GM18505 (cell line): Measurements from ENCODE around the gene ALDH16A1.

Source experiments
- ATAC-seq: cut with Tn5 transposase; IDR thresholded peaks from one replicate; pipeline ENCODE4 v1.9.1; 2021; ENCODE audit not compliant: unreplicated experiment
- POLR2A ChIP-seq: IDR thresholded peaks from 4 replicates; pipeline ENCODE4 v1.6.1; 2011; ENCODE audit warnings: borderline replicate concordance; ENCODE audit not compliant: insufficient read depth, insufficient read length; ENCODE audit errors: extremely low read depth

Gene ALDH16A1

DNA sequence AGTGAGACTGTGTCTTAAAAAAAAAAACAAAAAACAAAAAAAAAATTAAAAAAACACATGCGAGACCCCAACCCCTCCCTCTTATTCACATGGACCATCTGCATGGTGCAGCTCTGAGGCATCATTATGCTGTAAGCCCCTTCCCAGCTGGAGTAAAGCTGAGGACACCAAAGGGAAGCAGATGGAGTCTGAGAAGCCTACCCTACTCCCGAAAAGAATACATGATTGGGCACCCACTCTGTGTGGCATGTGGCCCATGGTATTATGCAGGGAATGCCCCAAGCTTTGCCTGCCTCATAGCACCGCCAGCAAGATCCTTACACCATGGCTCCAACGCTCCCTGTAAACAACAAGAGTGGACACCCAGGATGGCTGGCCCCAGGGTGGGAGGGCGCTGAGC, 34.5 kb upstream of the ALDH16A1 start:
- no peak for TF ChIP-seq POLR2A
- no peak for ATAC-seq

DNA sequence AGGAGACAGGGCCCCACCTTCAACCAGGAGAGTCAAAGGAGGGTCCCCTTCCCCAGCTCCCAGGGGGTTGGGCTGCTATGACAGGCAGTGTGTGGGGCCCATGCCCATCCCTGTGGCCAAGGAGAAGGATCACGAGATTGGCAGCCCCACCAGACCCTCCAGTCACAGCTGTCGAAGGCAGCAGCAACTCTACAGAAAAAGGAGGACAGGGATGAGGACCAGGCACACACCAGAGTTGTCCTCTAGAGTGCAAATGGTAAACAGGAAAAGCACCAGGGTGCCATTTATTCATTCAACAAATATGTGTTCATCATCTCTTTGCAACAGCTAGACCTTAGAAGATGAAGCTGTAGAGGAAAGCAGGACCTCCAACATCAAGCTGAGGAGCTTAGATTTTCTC, 33.9 kb upstream of the ALDH16A1 start:
- no peak for TF ChIP-seq POLR2A
- no peak for ATAC-seq

DNA sequence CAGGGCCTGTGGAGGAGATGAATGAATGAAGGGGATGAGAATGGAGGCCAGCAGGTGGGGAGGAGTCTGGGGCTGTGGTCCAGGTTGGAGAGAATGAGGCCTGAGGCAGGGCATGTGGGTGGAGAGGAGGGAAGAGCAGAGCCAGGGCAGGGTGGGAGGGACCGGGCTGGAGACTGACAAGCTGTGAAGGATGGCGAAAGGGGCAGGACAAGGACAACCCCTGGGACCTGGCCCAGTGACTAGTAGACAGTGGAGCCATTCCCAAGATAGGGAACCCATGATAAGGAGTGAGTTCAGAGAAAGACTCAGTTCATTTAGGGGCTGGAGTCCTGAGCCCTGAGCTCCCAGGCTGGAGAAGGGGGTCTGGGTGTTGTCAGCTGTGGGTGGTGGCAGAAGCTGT, 32.8 kb upstream of the ALDH16A1 start:
- no peak for ATAC-seq
- TF ChIP-seq POLR2A: no peak

DNA sequence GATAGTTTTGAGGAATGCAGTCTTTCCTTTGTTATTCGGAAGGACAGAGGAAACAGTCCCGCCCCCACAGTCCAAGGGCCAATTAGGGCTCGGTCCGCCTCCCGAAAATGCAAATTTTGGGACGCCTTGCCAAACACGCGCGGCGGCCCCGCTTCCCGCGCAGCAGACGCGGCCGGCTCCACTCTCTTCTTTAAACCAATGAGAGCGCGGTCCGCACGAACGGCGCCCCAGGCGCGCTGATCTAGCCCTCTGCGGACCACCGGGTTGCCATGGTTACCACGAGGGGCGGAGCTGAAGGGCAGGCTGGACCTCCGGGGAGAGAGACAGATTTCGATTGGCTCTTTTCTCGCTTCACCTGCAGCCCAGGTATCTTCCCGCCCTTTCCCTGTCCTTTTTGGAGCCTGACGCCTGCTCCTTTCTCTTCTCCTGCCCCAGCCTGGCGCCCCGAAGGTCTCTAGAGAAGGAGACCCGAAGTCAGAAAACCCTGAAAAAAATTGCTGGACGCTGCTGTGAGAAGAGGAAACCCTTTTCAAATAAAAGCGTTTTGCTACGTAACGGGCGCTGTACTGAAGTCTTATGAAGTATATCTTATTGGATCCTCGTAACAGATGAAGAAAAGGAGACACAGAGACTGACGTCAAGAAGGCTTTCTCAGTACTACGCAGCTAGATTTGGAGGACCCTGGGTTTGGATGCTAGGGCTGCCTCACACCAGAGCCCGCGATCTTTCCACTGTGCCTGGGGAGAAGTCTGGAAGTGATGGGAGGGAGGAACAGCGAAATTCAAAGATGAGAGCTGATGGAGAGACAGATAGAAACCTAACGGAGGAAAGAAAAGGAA, 31.8 kb upstream of the ALDH16A1 start:
- no peak for TF ChIP-seq POLR2A
- ATAC-seq: no peak

DNA sequence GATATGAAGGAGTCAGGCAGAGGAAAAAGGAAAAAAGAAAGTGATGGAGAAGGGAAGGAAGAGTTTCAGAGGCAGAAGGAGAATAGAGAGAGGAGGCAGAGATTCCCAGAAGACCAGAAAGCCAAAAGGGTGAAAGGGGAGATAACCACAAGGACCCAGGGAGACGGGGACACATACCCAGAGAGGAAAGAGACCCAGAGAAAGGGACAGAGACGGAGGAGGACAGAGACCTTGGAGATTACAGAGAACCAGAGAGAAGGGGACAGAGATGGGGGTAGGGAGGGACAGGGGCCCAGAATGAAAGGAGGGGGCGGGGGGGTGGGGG, 31.2 kb upstream of the ALDH16A1 start:
- ATAC-seq: no peak
- no peak for TF ChIP-seq POLR2A

DNA sequence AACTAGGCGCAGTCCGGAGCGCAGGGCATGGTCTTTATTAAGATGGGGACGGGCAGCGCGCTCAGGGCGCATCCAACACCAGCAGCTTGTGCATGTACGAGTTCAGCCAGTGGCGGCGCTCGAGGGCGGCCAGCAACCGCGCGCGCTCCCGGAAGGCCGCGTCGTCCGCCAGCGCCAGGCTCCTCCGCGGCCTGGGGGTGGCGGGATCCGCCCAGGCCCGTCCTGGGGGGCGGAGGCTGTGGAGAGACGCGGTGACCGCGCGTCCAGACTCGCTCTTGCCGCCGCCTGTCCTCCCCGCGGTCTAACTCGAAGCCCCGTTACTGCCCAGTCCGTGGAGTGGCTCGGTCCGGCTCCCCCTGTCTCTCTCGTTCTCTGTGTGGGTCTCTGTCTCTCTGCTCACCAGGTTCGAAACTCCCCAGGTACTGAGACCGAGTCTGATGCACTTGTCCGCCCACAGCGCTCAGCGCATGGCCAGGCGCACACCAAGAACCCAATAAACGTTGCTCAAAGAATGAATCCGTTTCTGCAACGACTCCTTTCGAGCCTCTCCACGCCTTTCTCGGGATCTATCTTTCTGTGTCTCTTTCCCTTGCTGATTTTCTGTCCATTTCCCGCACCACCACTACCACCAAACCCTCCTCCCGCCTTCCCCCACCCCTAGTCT, 30.5 kb upstream of the ALDH16A1 start:
- ATAC-seq: no peak
- no peak for TF ChIP-seq POLR2A

DNA sequence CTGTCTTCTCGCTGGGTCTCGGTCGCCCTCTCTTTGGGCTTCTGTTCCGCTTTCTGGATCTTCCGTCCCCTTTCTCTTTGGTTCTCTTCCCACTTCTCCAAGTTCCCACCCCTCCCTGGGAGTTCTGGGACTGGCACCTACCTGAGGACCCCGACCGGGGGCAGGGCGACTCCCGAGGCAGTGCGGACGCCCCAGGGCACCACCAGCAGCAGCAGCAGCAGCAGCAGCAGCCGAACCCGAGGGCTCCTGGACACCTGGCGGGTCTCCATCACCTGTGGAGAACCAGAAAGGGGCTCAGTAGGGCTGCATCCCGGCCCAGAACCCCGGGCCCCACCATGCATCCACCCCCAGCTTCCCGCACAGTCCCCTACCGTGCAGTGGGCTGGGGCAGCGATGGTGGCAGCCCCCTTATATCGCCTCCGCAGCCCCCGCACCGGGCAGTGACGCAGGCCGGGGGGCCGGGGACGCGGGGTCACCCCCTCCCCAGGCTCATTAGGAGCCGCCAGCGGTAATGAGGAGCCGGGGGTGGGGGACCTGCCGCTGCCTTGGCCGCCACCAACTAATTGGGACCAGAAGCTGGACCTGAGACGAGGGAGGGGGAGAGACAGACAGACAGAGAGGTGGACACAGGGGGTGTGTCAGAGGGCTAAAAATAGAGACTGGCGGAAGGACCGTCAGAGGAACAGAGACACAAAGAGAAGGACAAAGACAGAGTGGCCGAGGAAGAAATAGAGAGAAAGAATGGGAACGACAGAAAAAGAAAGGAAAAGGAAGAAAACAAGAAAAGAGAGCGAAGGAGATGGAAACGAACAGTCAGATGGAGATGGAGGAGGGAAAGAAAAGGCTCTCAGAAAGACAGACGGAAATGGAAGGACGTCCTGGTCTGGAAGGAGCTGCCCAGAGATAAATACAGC, 29.7 kb upstream of the ALDH16A1 start, which contains the start of gene PTH2:
Gene PTH2, minus strand, starts transcription at position 371 of the 914 bp plus-strand sequence. Its CDS starts 102 bp downstream, at position 269.
- no peak for TF ChIP-seq POLR2A
- ATAC-seq: no peak

DNA sequence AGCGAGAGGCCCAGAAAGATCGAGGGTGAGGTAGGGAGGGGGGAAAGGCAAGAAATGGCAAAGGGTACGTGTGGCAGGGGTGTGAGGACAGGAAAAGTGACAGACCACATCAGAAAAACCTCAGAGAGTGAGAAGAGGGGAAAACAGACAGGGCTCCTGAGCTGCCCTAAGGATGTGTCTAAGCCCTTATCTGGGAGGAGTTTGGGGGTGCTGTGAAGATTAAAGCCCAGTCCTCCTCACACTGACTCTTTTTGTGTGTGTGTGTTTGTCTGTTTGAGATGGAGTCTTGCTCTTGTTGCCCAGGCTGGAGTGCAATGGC, 29.1 kb upstream of the ALDH16A1 start:
- no peak for ATAC-seq
- TF ChIP-seq POLR2A: no peak

DNA sequence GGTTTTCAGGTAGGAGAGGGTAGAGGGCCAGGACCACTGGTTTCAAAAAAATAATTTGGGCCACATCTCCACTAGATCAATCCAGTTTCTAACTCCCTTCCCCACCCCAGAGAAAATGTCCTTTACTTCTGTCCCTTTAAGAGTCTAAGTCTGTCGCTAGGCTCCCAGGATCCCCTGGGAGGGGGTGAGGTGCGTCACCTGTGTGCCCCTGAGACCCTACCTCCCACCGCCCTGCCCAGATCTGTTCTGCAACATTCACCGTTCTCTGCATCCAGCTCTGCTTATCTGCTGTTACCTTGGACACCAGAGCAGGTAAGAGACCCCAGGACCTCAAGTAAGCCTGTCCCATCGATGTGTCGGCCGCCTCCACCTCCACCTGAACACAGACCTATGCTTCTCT, 27.8 kb upstream of the ALDH16A1 start, which contains the start of gene GFY:
Gene GFY, plus strand, starts transcription at position 211 of the 400 bp plus-strand sequence. CDS start 1,043 bp downstream, outside the sequence.
- no peak for ATAC-seq
- TF ChIP-seq POLR2A: no peak

DNA sequence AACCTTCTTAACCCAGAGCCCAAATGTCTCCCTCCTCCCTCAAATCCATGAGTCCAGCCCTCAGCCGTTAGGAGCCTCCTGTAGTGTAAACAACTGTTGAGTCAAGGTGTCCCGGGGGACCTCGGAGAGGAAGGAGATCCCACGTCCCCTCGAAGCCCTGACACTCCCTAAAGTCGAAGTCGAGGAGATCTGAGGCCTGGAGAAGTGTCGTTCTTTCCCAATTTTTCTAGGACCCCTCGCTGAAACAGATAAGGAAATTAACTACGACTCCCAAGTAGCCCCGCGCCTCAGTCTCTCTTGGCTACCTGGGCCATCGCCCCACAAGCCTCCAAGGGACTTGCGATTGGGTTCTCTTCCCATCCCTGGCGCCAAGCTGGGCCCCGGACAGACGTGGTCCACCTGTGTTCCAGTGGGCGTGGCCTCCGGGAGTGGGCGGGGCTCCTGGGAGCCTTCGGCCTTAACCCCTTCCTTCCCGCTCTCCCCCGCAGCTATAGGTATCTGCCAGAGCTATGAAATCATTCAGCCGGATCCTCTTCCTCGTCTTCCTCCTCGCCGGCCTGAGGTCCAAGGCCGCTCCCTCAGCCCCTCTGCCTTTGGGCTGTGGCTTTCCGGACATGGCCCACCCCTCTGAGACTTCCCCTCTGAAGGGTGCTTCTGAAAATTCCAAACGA, 27.0 kb upstream of the ALDH16A1 start:
- TF ChIP-seq POLR2A: no peak
- no peak for ATAC-seq

DNA sequence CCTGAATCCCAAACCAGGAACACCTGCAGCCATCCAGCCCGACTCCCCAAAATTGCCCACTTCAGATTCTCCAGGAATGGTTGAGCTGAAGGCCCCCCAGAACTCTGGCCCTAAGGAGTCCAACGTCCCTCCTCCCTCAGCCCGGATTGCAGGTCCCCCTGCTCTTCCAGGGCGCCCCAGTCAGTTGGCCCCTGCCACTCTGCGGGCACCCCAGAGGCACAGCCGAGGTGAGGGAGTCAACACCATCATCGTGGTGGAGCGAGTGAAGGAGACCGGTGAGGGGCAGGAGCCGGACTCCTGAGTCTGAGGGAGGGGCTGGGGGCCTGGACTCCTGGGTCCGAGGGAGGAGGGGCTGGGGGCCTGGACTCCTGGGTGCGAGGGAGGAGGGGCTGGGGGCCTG, 25.7 kb upstream of the ALDH16A1 start:
- no peak for TF ChIP-seq POLR2A
- no peak for ATAC-seq

DNA sequence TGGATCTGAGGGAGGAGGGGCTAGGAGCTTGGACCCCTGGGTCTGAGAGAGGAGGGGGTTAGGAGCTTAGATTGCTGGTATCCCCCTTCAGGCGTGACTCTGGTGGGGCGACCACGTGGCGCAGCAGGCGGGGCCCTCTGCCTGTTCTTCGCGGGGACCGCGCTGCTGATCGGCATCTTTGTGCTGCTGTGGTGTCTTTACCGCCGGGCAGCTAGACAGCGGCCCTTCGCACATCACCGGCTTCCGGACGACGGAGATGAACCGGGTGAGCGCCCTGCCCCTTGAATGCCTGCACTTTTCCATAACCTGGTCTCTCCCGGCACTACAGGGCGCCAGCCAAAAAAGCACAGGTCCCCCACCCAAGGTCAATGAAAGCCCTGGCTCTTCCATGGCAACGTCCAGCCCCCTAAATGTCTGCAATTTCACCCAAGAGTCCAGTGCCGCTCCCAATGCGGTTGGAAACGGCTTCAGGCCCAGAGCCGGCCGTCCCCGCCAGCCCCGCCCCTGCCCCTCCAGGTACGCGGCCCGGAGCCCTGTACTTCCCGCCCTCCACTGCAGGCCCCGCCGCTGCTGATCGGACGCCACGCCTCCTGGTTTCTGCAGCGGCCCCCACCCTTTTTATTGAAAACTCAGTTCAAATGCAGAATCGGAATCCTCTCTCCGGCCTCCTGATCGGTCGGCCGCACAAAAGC, 25.0 kb upstream of the ALDH16A1 start:
- no peak for TF ChIP-seq POLR2A
- ATAC-seq: no peak
